Lower leg skin (tissue), 4 donors: Measurements from ENCODE around the gene NAA20. TPM values are rescaled to one million over a fixed set of nuclear protein-coding genes. Genes with fewer than 3 reads are reported as not detected.

Experiments used
- DNase-seq, 2 donors: peaks; one replicate each; pipeline ENCODE4 v3.0.0-alpha.2; 2019; ENCODE audit warnings: low spot score in 2 of 2
- H3K4me3 ChIP-seq: fragments of 200-600 bp; sonication (generic); 2 replicates; pipeline ENCODE4 v1.5.1; 2017; ENCODE audit warnings: mild to moderate bottlenecking, low read depth; ENCODE audit not compliant: poor library complexity, severe bottlenecking
- CTCF ChIP-seq, 3 donors: fragments of 450-650 bp; IDR thresholded peaks; one replicate each; pipeline ENCODE4 v1.5.1; 2016; ENCODE audit warnings: antibody characterized with exemption in 3 of 3, mild to moderate bottlenecking in 3 of 3, moderate library complexity in 2 of 3
- POLR2A ChIP-seq, 2 donors: fragments of 450-650 bp; IDR thresholded peaks; one replicate each; pipeline ENCODE4 v1.6.1; 2016 to 2017; ENCODE audit warnings: antibody characterized with exemption in 2 of 2, mild to moderate bottlenecking in 1 of 2, moderate library complexity in 1 of 2
- WGBS, 2 donors: methylation state at CpG; one replicate each; pipeline ENCODE4 v1.1.5; 2018; 5-methylcytosine and 5-hydroxymethylcytosine counted together
- intact Hi-C: fragments of 100-400 bp; cut with DNase I; formaldehyde crosslinking; loops from one replicate; pipeline ENCODE4 v1.15.0; 2023; ENCODE audit warnings: low total_unique reads
- total RNA-seq, 4 donors: library from RNA; depleted of rRNA; stranded (reverse); fragments of >200 nt; gene quantifications; one replicate each; pipeline ENCODE4 v1.1.0, GENCODE V29; 2016

NAA20 gene
- total RNA-seq, 4 donors from 2014 or later = 27.2 to 38.4 (median 33.1) TPM

- WGBS, 2 donors = 69 to 79% methylated on average over 5 of the region's 5 CpGs
- DNase-seq = no peak
- intact Hi-C loops = no loop called here
- TF ChIP-seq POLR2A (IDR thresholded peaks at IDR 0.05) (no peak), CTCF (IDR thresholded peaks at IDR 0.05) (no peak)
- no peak overlapping the region for H3K4me3 ChIP-seq
Observed at GRCh38 chr20:19969507-19970255, 47.5 kb upstream of the NAA20 start.

GRCh38 chr20:19970256-19970765 lies 46.9 kb upstream of the NAA20 start:
- intact Hi-C loops = no loop called here
- WGBS, 2 donors = 81 to 88% methylated on average over 5 of the region's 5 CpGs
- no peak for TF ChIP-seq POLR2A (IDR thresholded peaks at IDR 0.05)
- no peak for TF ChIP-seq CTCF (IDR thresholded peaks at IDR 0.05)
- no peak overlapping the region for H3K4me3 ChIP-seq
- DNase-seq = no peak

GRCh38 chr20:19971116-19971515 lies 46.0 kb upstream of the NAA20 start:
- intact Hi-C loops = no loop called here
- no peak for TF ChIP-seq CTCF (IDR thresholded peaks at IDR 0.05)
- TF ChIP-seq POLR2A (IDR thresholded peaks at IDR 0.05) = no peak
- no peak for DNase-seq
- WGBS, 2 donors = 82 to 91% methylated on average over 11 of the region's 11 CpGs
- no peak overlapping the region for H3K4me3 ChIP-seq

GRCh38 chr20:19973961-19974629 lies 43.1 kb upstream of the NAA20 start:
- peak; percentile 85 to 95 for DNase-seq
- no peak for TF ChIP-seq POLR2A (IDR thresholded peaks at IDR 0.05)
- no peak for TF ChIP-seq CTCF (IDR thresholded peaks at IDR 0.05)
- intact Hi-C loops = no loop called here
- WGBS, 2 donors = 2 to 15% methylated on average over 7 of the region's 7 CpGs
- no peak overlapping the region for H3K4me3 ChIP-seq

GRCh38 chr20:19974630-19975435 lies 42.3 kb upstream of the NAA20 start:
- TF ChIP-seq CTCF (IDR thresholded peaks at IDR 0.05) (no peak), POLR2A (IDR thresholded peaks at IDR 0.05) (no peak)
- peak overlapping the region; percentile 48 for H3K4me3 ChIP-seq
- WGBS, 2 donors = 5 to 16% methylated on average over 33 to 34 of the region's 44 CpGs
- intact Hi-C loops = no loop called here
- peak; percentile 80 to 96 for DNase-seq
